ENCODE results near the gene CELF4.

The CELF4 gene

DNA sequence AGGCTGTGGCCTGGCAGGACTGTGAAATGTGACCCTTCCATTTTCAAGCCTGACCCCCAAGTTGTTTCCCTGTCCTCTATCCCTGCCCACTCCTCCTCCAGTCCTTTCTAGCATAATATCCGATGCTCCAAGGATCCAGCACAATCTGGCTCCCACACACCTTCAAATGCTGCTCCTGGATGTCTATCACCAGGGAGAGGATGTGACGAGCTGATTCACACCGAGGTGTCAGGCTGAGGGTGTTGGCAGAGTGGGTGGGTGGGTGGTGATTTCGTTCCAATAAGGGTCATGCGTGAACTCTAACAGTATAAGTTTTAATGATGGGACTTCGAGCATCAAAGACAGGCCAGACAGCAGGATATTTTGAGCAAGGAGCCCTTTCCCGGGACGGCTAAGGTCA lies 107.8 kb downstream of the CELF4 start:
- no peak for DNase-seq

DNA sequence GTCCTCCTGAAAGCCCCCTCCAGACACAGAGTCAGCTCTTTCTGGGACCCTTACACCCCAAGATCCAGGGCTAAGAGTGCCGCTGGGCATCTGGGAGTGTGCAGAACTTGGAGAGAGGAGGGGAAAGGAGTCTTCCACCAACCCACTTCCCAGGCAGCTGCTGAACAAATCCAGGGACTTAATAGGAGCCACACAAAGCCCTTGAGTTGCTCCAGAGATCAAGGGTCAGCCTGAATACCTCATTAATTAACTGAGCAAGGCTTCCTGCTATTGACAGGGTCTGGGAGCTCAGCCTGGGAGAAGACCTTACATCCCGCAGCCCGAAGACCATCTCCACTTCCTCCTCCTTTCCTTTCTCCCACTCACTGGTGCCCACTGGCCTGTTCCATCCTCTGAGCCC lies 108.3 kb downstream of the CELF4 start:
- DNase-seq = no peak

DNA sequence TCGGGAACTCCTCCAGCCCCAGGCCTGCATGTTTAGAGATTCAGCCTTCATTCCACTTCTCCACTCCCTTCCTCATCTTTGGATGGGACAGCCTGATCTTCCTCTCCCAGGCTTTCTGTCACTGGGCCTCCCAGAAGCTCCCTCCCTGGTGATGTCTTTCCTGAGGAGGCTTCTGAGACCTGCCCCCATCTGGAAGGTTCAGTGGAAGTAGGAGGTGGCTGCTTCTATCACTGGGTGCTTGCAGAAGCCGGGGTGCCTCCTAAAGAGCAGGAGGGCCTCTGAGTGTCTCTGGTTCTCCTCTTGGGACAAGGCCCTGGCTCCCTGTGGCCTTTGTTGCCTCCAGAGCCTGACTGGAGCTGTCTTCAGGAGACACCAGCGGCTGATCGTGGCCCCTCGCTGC lies 108.7 kb downstream of the CELF4 start:
- no peak for DNase-seq

DNA sequence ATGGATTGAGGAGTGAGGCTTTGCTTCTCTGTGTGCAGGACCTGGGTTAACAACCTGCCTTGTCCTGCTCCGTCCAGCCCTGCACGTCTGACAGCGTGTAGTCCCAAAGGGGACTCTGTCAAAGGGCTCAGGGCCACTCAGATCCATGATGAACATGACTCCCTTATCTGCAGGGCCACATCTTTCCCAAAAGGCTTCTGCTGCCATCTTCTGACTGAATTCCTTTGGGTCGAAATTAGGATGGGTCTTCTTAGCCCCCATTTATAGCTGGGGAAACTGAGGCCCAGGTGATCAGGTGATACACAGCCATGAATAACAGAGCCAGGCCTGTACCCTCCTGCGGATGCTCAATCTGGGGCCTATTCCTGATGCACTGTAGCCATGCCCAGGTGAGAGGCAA lies 109.2 kb downstream of the CELF4 start:
- no peak for DNase-seq

DNA sequence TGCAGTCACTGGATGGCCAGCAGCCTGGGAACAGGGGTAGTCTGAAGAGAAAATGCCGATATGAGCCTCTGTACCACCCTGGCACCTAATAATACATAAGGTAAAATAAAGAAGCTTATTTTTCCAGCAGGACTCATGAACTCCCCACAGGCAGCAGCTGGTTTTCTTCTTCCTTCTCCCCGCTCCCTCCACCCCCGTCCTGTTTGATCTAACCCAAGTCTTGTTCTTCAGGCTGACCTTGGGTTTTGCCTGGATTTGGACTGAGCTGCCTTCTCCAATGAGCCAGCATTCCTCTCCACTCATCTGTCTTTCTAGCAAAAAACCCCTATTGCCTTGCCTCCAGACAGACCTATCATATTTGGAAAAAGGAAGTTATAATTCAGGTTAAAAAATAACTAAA lies 111.8 kb downstream of the CELF4 start:
- no peak for DNase-seq

DNA sequence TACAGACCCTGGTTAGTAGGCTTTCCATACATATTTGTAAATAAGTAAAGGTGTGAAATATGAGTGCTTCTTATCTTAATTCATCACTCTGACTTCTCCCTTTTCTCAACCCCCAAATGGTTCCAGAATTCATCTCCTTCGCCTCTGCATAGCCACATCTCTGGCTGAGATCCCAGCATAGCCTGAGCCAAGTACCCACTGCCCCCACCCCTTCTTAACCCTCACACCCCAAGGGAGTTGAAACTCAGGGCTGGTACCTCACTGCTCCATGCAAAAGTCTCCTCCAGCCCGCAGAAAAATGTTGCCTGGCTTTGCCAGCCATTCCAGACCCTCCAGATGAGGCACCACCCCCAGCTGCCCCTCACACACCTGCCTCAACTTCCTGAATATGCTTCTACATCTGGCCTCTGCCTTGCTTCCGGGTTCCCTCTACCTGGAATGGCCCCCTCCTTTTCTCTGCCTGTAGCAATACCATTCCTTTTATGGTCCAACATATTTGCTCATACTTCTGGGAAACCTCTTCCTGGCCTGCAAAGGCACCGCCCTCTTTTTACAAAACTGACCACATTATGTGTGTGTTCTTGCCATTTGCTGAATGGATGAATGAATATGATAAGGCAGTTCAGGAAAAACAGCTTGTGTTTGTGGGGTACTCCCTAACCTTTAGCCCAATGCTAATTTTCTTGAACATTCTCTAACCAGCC lies 112.8 kb downstream of the CELF4 start:
- no peak for DNase-seq

DNA sequence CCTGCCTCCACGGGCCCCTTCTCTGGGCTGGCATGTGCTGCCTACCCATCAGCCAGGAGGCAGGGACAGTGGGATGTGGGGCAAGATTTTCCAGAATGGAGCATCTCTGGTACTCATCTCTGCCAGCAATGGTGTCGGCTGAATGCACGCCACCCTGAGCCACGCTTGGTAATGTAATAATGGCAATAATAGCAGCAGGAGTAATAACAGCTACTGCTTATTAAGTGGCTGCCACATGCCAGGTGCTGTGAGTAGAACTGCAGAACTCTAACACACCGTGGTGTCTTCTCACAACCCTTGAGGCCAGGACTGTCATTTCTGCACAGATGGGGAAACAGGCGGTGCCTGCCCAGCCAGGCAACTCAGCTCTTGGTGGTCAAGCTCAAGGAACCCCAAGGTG lies 113.6 kb downstream of the CELF4 start:
- DNase-seq = no peak

DNA sequence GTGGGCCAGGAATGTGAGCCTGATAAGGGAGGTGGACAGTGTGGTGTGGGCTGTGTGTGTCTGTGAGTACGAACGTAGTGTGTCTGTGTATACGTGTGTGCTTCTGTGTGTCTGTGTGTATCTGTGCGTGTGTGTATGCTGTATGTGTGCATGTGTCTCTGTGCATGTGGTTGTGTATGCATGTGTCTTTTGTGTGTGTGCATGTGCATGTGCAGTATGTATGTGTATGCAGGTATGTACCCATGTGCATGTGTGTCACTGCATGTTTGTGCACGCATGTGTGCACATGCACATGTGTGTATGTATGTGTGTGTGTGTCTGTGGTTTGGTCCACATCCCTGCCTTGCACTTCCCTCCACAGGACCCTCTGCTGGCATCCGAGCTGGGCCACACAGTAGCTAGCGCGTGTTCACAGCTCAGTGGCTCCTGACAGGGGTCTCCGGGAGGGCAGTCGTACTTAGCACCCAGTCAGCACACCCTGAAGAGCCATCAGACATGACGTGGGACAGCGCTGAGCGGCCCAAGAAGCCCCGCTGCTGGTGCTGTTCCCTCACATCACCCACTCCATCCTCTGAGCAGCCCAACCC lies 114.3 kb downstream of the CELF4 start:
- DNase-seq = no peak

DNA sequence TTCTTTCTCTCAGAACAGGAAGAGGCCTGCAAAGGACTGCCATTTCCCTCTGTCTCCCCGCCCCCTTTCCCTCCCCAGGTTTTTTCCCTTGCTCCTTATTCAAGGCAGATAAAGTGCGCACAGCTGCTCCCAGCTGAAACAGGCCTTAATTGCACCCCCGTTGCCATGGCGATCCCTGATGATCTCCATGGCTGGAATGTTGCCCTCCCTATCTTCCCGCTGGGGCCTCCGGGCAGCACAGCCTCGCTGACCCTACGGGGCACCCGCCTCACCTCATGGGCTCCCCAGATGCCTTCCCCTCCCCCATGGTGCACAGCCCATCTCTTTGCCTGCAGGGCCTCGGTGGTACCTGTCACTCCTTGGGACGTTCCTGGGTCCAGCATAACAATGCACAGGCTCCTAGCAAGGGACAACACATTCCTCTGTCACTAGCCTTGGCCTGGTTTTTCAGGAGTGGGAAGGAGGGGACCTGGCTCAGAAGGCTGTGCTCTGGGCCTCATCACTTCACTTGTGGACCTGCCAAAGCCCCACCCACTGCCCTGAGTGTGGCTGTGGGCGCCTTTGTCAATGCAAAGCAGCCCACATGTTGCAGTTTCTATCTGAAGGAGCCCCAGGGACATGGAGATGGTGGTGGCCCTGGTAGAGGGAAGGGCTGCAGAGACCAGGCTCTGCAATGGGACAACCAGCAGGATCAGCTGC lies 115.0 kb downstream of the CELF4 start:
- no peak for DNase-seq

DNA sequence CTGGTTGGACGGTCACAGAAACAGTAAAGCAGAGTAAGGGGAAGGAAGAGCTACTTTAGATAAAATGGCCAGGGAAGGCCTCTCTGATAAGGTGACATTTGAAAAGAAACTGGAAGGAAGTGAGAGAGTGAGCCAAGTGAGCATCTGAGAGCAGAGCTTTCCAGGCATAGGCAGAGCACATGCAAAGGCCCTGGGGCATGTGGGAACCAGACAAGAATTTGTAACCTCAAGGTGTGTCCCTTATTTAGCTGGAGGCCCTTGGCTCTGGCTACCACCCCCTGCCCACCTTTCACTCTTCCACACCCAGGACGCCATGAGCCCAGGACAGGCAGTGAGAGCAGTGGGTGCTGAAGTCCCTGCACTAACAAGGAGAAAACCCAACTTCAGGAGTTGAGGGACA lies 116.0 kb downstream of the CELF4 start:
- DNase-seq = no peak

DNA sequence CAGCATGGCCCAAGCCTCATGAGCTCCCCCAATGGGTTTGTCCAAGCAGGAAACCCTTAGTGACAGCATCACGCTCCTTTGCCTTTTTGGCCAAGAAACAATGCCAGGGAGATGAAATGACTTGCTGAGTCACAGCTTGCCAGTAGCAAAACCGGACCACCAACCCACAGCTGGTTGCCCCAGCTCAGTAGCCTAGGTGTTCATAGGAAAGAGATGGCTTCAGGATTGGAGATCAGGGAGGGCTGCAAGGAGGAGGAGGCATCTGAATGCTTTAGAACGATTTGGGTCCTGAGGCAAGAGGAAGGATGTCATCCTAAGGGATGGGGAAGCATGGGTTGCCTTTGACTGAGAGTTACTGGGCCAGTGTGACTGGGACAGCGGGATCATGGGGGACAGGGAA lies 116.7 kb downstream of the CELF4 start:
- DNase-seq = no peak

DNA sequence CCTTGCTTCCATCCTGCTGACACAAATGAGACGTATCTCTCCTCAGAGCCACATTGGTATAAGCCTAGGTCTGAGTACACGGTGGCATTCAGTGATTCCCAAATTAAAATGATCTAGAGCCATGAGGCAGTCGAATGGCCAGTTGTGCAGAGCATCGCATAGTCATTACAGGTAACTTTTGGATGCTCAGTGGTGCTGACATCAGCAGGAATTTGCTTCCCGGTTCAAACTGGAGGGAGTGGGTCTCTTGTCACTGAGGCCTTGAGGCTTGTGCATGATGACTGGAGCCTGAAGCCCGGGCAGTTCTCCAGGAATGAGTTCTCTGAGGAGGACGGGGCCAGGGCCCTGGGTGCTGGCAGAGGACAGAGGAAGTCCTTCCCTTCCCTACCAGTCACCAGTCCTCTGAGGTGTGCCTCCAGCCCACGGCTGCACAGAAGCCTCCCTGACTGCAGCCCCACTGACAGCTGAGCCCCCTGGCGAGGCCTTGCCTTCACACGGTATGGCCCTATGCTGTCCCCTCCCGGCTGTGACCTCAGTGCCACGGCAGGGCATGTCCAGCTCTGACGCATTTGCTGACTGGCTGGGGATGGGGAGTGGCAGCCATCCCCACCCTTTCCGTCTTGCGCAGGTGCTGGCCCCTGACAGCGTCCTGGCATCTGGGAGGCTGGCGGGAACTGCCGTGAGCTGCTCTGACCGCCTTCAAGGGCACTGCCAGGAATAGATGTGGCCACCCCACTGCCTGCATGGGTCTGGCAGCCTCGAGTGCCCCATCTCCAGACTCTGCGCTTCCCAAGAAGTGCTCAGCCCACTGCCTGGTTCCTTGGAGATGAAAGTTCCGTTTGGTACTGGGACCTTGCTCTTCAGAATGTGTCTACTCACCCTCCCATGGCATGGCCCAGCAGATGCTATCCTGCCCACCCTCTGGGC lies 117.4 kb downstream of the CELF4 start:
- no peak for DNase-seq

DNA sequence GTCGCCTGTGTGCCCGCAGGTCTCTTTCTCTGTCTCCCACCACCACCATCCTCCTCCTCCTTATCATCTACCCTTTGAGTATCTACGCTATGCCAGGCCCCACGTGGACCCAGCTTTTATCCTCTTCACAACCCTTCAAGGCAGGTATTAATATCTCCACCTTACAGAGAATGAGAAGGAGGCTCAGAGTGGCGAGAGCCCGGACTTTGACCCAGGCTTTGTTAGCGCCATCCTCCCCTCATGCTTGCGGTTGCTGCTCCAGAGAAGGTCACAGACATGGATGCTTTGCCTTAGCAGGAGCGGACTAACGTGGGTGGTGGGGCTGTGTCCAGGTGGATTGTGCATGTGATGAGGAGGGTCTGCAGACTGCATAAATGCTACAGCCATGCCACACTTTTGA lies 119.8 kb downstream of the CELF4 start:
- no peak for DNase-seq

DNA sequence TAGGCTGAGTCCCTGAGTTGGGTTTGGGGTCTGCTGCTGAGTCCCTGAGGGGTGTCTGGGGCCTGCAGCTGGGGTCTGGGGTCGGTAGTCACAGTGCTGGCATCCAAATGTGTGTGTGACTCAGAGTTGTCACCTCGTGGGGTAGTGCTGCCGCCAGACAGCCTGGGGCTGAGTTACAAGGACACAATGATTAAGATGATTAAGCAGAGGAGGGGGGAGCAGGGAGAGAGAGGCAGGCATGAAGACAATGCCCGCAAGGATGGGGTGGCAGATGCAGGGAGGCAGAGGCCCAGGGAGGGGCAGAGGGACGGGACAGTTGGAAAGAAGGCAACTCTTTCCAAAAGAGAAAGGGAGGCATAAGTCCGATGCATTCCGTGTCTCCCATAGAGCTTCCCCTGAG lies 120.2 kb downstream of the CELF4 start:
- no peak for DNase-seq

DNA sequence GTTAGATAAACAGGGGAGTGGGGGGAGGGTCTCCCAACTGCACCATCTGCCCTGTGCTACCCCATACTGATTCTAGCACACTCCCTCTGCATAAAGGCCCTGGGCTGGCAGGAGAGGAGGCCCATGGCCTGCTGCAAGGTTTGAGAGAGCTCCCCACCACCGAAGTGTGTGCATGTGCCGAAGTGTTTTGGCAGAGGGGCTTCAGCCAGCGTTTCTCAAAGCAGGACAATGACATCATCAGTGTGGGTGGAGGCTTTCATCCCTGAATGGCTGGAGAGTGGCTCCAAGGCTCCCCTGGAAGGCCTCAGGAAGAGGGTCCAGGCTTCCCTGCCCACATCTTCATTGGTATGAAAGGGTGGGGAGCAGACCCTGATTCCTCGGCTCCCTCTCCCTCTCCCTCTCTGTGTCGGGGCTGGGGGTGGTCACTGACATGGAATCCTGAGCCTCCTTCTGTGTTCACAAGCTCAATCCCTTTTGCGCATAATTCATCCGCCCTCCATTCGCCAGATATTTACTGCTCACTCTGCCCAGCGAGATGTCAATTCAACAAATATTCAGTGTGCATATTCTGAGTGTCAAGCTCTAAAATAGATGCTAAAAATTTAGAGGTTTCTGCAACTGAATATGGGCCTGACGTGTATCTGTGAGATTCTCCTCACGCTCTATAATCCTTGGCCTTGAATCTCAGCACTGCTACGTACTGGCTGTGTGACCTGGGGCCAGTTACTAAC lies 122.1 kb downstream of the CELF4 start:
- no peak for DNase-seq

DNA sequence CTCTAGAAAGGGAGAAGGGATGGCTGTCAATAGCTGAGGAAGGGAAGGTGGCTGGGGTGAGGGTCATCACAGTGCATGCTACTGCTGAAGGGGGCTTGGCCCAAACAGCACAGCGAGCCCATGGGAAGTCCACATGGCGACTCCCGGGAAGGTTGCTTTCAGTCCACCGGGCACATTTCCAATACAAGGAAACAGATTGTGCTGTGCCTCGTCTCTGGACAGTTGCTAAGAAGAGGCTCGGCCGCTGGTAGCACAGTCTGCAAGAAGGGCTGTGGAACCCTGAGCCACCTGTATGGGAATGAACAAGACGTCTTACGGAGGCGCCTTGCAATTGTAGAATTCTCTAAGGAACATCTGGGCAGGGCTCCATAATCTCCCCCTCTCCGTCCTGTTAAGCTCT lies 123.1 kb downstream of the CELF4 start:
- DNase-seq = no peak

DNA sequence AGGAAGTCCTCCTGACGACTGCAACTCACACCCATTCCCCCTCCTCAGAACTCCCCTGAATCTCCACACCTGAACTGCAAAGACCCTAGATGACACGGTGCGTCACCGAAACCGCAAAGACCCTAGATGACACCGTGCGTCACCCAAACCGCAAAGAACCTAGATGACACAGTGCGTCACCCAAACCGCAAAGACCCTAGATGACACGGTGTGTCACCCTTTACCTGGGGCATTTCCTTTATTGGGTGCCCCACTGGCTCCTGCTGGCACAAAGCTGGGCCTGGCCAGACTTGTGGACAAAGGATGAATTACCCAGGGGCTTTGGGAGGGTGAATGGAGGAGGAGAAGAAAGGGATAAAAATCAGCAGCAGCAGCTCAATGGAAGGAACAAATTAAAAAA lies 123.8 kb downstream of the CELF4 start:
- DNase-seq = no peak

DNA sequence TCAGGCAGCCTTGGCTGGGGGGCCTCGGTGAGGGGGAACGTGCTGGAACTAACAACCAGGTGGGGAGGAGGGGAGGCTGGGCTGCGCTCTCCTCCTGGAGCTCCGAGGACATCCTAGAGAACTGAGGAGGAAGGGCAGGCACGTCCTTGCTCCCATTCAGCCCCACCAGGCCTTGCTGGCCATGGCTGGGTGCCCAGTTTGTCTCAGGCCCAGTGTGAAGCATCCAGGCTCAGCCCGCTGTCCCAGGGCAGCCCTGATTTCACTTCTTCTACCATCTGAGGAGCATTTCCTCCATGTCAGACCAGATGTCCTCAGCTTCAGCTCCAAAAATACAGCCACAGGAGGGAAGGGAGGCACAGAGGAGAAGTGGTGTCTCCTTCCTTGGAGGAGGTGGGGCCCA lies 125.4 kb downstream of the CELF4 start:
- DNase-seq = no peak

DNA sequence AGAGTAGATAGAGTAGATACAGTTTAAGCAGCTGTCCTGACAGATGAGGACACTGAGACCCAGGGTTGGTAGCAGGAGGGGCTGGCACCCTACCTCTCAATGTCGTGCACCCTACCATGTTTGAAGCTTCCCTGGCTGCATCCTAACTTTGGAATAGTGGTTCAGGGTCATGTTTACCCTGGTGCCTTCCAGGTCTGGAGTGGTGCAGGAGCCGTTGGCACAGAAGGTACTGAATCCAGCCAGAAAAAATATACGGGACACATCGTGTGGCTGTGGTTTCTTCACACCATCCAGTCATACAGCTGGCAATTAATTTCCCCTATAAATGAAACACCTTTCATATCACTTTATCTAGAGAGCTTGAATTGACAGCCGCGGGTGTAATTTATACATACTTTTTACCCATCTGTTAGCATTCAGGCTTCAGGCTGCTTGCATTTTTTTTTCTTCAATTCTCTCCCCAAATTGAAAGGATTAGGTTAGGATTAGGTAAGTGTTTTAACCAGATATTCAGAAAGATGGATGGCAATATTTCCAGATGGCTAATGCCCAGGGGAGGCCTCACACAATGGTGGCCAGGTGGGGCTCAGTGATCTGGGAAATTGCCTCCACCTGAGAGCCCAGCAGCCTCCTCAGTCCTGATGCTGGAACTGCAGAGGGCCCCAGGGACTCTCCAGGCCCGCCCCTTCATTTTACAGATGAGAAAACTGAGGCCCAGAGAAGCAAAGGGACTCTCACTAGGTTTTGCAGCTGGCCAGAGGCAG lies 127.0 kb downstream of the CELF4 start:
- no peak for DNase-seq

DNA sequence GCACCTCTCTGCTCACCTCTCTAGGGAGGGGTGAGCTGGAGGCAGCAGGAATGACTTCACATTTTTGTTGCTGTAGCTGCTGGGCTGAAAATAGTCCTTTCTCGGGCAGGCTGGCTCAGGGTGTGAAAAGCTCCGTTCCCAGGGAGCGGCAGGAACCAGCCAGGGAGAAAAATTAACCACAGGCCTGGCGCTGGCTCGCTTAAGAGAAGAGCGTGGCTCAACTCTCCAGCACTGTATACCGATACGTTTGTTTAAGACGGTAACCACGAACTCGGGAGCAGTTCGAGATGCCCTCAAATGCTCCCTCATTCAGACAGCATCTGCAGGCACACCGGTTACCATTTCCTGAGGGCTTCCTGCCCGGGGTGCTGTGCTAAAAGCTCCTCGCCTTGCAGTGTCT lies 129.6 kb downstream of the CELF4 start:
- DNase-seq = no peak

DNA sequence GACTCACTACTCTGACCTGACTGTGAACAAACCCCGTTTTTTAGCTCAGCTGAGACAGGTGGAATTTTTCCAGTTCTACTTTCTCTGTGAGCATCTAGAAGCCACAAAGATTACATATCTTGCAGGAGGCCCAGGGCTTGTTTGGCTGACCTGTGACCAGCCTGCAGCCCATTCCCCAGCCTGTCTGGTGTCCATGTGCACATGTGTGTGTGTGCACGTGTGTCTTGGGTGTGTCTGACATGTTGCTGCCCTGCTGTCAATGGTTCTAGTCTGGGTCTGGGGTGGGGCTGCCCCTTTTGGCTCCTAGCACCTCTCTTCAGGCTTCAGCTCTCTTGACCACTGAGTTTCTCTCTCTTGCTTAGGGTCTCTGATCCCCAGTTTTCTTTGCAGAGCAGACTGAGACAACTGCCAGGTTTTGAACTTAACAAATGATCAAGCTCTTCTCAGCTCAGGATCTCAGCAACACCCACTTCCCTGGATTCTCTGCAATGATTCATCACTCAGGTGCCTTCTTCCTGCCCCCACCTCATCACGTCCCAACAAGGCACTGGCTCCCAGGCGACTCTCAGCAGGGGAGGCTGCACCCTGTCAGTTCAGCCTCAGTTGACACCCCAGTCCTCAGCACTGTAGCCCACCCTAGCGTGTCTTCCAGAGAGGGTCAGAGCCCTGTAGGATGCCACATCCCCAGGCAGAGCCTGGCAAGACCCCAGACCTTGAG lies 130.3 kb downstream of the CELF4 start:
- no peak for DNase-seq
